ENCODE measurements around the gene ATL1. TPM values are rescaled to one million over a fixed set of nuclear protein-coding genes. Genes with fewer than 3 reads are reported as not detected.

ATL1 gene
- total and polyA plus RNA-seq, 2 of the 8 experiments (the other 6 are each of a cell fraction or from before 2014, with no cell fraction given) = 4.0 to 5.9 TPM

DNA sequence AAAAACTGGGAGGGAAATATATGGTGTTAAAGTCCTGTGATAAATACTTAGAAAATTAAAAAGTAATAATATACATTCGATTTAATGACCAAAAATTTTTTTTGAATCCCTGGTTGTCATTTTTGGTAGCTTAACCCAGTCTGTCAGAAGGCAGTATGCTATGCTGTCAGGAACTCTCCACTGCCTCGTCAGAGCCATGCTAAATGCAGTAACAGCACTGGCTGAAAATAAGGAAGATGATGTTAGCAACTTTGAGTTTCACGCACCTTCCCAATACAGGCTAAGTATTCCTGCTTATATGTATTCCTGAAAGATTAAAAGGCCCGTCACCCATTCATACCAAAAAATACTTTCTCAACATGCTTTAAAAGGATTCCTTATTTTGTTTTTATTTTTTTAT, 74.0 kb downstream of the ATL1 start:
- no peaks in the 10 kb centered on the region for H3K9me3 ChIP-seq (ENCODE audit: insufficient read depth in 2 of 2, low read depth in 1 of 2, low read length in 1 of 2)
- CTCF ChIA-PET (ENCODE audit: partially characterized antibody) = interaction anchor here (0.7 to 1.5 kb wide), 2 partner anchors 59 to 103 kb away, joined by 4 to 5 read pairs; no protein-coding TSS in a partner anchor
- H2AK5ac ChIP-seq (ENCODE audit: low read depth, low read length) = no peak overlapping the region
- H3K18ac ChIP-seq (ENCODE audit: extremely low read depth, low read length) = no peak overlapping the region
- H2BK5ac ChIP-seq (ENCODE audit: low read depth, low read length) = no peak overlapping the region
- no peak overlapping the region for H3K4me2 ChIP-seq (ENCODE audit: insufficient read depth in 1 of 2, low read depth in 2 of 2, low read length in 2 of 2)
- peaks cover 0 to 28% (median 6%) of the 10 kb centered on the region in 4 experiments; a peak in 4 of 8 replicates for H3K36me3 ChIP-seq (ENCODE audit: control insufficient read depth in 2 of 4, insufficient read depth in 4 of 4, low read length in 3 of 4)
- H2BK15ac ChIP-seq (ENCODE audit: low read length) = no peak overlapping the region
- no peak for TF ChIP-seq POU5F1 (IDR thresholded peaks at IDR 0.05; ENCODE audit: low read depth, low read length)
- peaks cover 0 to 5% of the 10 kb centered on the region in 2 experiments for H4K20me1 ChIP-seq (replicated peaks in 1 of 2; ENCODE audit: control insufficient read depth in 1 of 2, insufficient read depth in 2 of 2, low read length in 2 of 2)
- H2BK120ac ChIP-seq (replicated peaks; ENCODE audit: low read depth, low read length) = no peak overlapping the region
- DNase-seq (ENCODE audit: low read depth in 1 of 2, low spot score in 2 of 2) (no peak), FAIRE-seq (no peak)
- H4K8ac ChIP-seq (ENCODE audit: extremely low read depth, insufficient read depth, low read length) = no peak overlapping the region
- no peak overlapping the region for H4K5ac ChIP-seq (ENCODE audit: insufficient read length, low read depth, low read length)
- 90% methylated on average over 4 of the region's 4 CpGs; no CpG with 5 or more reads in 1 of the 2 experiments for WGBS, 2 experiments (ENCODE audit: extremely low coverage in 1 of 2, insufficient coverage in 1 of 2, insufficient read length in 1 of 2, insufficient replicate concordance in 2 of 2, low coverage in 1 of 2, low lambda C conversion rate in 2 of 2, missing lambda C conversion rate in 1 of 2)
- POLR2A ChIA-PET (ENCODE audit: partially characterized antibody) = interaction anchor here (1.2 kb wide), 1 partner anchor 9 kb away, joined by 4 read pairs; no protein-coding TSS in a partner anchor
- H3K56ac ChIP-seq (replicated peaks; ENCODE audit: insufficient read length, low read depth, low read length) = no peak overlapping the region
- no peak overlapping the region for H2AFZ ChIP-seq (ENCODE audit: low read length)
- no peak overlapping the region for H3K4ac ChIP-seq (replicated peaks; ENCODE audit: insufficient read length, low read depth, low read length)
- no peaks in the 10 kb centered on the region for H3K23me2 ChIP-seq (ENCODE audit: low read depth, low read length)
- H2BK12ac ChIP-seq (ENCODE audit: low read depth, low read length) = no peak overlapping the region
- H3K23ac ChIP-seq (ENCODE audit: insufficient read length) = no peak overlapping the region
- H4K91ac ChIP-seq (replicated peaks; ENCODE audit: insufficient read length, low read length) = no peak overlapping the region
- no peak overlapping the region for H3K9ac ChIP-seq (replicated peaks in 1 of 4; ENCODE audit: extremely low read depth in 1 of 4, low read depth in 3 of 4, low read length in 3 of 4)
- peaks cover 0 to 11% of the 10 kb centered on the region in 2 experiments; a peak in 1 of 4 replicates for H3K79me2 ChIP-seq (ENCODE audit: control insufficient read depth in 1 of 2, insufficient read depth in 2 of 2, low read length in 2 of 2)
- no peak overlapping the region for H3K4me3 ChIP-seq (ENCODE audit: extremely low read depth in 1 of 4, insufficient read depth in 2 of 4, low read depth in 3 of 4, low read length in 4 of 4)
- no peak overlapping the region for H3K27ac ChIP-seq (ENCODE audit: low read depth, low read length)
- no peak overlapping the region for H2BK20ac ChIP-seq (ENCODE audit: low read length)
- no peaks in the 10 kb centered on the region for H3K27me3 ChIP-seq (replicated peaks in 1 of 4; ENCODE audit: control insufficient read depth in 3 of 4, extremely low read depth in 1 of 4, insufficient read depth in 3 of 4, low read length in 3 of 4)
- H3K79me1 ChIP-seq (ENCODE audit: low read depth, low read length) = no peaks in the 10 kb centered on the region; the same call in 1 of the 2 replicates
- no peaks in the 10 kb centered on the region for H3K4me1 ChIP-seq (replicated peaks in 1 of 4; ENCODE audit: control insufficient read depth in 3 of 4, insufficient read depth in 4 of 4, low read length in 3 of 4)
- no peak overlapping the region for H3K14ac ChIP-seq (ENCODE audit: insufficient read length)

Data from H1 (cell line).